ENCODE data around the gene HS6ST2.
A peak's percentile ranks its signal among the peaks of the same experiment; 100 is the strongest.
"Not testable (repeated sequence)": the region's sequence is repeated elsewhere in the genome, so short reads cannot be mapped to it uniquely, and the experiment has no call there.

The HS6ST2 gene

DNA sequence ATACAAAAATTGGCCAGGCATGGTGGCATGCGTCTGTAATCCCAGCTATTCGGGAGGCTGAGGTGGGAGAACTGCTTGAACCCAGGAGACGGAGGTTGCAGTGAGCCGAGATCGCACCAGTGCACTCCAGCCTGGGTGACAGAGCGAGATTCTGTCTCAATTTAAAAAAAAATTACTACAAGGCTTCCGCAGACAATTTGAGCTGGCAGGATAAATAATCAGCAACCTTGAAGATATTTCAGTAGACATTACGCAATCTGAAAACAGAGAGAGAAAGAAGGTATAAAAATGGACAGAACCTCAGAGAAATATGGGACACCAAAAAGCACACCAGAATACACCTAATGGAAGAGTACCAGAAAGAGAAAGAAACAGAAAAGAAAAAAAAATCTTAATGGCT, 25.3 kb downstream of the HS6ST2 start:
- DNase-seq = no peak

- no peak for DNase-seq
These were observed 34.0 kb downstream of the HS6ST2 start for GRCh38 chrX:132924426-132924825.

DNA sequence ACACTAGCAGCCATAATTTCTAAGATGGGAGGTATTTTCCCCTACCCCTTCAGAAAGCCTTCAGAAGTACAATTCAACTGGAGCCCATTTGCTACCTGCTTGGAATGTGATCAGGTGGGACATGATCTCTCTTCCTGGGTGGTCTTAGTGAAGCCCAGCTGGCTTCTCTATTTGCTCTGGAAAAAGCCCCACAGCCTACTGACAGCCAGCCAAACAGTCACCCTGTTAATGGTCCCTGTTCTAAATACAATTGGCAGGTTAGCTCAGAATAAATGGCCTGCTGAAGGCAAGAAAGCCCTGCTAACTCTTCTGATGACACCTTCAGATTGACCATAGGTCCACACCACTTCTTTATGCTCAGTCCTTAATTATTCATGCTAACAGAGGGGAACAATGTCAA, 39.9 kb downstream of the HS6ST2 start:
- DNase-seq = no peak

DNA sequence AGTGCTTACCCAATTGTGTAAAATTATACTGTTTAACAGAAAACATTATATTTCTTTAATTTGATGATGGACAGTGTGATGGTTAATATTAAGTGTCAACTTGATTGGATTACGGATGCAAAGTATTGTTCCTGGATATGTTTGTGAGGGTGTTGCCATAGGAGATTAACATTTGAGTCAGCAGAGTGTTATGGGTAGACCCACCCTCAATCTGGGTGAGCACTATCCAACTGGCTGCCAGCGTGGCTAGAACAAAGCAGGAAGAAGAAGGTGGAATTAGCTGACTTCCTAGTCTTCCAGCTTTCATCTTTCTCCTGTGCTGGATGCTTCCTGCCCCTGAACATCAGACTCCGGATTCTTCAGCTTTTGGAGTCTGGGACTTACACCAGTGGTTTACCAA, 42.1 kb downstream of the HS6ST2 start:
- DNase-seq = no peak

- DNase-seq = peak; percentile 11
These were observed 48.8 kb downstream of the HS6ST2 start for GRCh38 chrX:132909643-132910042.

- DNase-seq = peak; percentile 78
These were observed 49.5 kb downstream of the HS6ST2 start for GRCh38 chrX:132908891-132909290.

GRCh38 chrX:132900633-132901293, 57.7 kb downstream of the HS6ST2 start:
- DNase-seq = no peak

GRCh38 chrX:132887569-132887968, 70.9 kb downstream of the HS6ST2 start:
- no peak for DNase-seq

DNA sequence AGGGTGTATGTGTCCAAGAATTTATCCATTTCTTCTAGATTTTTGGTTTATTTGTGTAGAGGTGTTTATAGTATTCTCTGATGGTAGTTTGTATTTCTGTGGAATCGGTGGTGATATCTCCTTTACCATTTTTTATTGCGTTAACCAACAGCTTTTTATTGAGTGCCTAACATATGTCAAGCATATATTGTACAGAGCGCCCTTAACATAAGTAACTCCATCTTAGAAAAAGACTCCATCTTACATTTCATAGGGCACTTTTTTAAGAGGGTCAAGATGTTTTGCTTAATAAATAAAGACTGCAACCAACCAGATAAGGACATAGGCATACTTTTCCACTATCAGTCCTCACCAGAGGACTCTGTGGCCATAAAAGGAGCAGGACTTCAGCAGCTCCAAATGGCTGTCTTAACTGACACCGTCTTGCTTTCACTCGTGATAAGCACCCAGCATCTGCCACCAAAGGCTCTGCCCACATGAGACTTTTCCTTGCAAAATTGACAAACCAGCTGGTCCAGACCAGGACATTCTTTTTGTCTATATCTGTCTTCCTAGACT, 75.0 kb downstream of the HS6ST2 start:
- DNase-seq = no peak

- not testable (repeated sequence) for DNase-seq
These were observed 77.7 kb downstream of the HS6ST2 start for GRCh38 chrX:132880753-132881152.

DNA sequence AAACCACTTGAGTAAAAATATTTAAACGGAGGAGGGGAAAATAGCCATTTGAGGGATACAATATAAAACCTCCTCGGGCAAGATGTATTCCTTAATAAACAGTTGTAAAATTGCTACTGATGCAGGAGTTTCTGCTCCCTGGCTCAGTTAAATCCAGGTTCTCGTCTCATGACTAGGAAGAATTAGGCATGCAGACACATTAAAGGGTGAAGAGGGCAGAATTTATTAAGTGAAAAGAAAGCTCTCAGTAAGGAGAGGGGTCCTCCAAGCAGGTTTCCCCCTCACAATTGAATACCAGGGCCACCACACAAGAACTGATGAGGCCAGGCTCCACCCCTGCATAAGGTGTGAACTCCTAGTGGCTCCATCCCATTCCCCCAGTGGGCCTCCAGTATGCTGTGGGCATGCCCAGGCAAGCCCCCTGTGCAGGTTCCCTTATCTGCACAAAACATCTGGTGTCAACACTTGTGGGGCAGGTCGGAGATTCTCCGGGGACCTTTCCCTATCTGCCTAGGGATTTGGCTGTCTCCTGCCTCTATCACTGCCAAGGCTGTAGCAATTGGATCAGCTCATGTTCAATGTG, 80.4 kb downstream of the HS6ST2 start:
- DNase-seq = no peak

DNA sequence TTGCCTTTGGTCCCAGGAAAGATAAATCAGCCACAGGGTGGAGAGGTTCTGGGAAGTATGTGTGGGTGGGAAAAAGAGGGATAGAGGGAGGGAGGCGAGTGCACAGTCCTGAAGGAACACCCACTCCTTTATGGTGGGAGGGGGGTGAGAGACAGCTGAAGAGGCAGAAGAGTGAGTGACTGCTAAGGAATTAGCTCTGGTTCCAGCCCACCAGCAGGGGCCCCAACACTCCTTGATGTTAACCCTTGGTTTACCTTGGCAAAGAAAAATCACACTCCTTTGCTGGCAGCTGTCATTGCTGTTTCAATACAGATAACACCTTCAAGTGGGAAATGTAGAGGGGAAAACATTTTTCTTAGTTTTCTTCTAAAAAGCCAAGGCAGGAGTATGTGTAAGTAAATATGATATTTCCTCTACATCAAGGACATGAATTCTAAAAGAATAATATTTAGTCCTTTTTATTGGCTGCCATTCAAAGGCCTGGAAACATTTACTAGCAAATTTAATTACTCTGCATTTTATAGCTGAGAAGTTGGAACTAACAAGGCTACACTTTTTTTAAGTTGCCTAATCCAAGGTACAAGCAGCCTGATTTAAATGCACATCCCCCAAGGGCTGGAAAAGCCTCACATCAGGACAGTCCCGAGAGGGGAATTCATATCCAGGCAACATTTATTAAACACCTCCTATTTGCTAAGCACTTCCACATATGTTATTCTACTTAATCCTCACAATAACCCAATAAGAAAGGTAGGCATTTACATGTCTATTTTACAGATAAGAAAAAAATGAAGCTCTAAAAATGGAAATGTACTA, 81.7 kb downstream of the HS6ST2 start:
- DNase-seq = peak; percentile 15

DNA sequence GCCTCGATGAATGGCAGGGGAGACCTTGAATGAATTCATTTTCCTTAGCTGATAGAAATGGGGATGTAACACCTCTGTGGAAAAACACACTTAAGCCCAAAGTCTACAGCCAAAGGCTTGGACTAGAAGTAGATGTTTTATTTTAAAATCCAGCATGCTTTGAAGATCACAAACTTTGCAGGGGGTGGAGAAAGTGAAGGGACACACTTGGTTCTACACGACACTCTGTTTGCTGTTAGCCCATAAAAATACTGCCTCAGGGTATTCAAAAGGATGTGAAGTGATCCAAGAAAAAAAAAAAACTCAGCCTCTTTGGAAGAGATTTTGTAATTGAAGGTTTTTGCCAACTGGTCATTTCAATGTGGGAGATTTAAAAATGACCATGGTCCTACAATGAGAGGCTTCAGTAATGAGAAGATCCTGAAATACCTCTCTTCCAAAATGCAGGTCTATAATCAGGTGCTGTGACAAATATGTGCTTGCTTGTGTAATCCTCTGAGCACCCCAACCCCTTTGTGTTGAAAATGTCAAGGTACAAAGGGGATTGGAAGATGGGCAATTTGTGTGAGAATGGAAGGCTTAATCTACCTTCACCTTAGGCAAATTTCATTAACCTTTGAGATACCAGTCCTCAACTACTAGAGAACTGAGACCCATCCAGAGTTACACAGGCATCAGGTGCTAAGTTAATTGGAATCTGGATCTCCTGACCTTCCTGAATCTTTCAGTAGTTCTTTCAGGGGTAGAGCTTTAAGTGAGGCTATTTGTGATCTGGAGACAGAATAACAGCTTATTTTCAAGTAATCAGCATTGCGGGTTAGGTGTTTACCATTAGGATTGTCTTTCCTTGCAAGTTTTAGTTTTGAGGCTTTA, 82.5 kb downstream of the HS6ST2 start:
- no peak for DNase-seq

DNA sequence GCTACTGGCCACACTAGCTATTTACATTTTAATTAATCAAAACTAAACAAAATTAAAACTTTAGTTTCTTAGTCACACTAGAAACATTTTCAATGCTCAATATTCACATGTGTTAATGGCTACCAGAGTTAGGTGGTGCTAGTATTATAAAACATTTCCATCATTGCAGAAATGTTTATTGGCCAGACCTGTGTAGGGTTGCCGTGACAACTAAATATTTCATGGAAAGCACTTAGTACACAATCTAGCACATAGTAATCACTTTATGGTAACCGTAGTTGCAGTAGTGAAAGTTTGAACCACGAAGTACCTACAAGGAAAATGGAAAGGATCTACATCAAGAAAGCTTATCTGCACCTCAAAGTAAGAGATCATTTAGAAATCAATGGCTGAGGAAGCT, 95.9 kb downstream of the HS6ST2 start:
- DNase-seq = no peak

DNA sequence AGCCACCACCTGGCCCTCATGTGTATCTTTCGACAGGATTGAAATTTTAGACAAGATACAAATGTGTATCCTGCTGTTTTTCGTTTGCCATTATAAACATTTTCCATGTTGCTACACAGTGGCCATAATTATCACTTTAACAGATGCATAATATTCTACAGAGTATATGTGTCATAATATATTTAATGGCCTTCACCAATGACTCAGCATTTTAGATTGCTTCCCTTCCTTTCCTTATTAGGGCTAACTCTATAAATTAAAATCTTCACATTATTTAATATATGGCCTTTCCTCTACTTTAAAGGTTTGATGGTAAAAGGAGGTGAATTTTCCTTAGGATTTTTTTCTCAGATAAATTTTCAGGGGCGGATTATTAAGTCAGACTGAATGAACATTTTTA, 97.4 kb downstream of the HS6ST2 start:
- no peak for DNase-seq

DNA sequence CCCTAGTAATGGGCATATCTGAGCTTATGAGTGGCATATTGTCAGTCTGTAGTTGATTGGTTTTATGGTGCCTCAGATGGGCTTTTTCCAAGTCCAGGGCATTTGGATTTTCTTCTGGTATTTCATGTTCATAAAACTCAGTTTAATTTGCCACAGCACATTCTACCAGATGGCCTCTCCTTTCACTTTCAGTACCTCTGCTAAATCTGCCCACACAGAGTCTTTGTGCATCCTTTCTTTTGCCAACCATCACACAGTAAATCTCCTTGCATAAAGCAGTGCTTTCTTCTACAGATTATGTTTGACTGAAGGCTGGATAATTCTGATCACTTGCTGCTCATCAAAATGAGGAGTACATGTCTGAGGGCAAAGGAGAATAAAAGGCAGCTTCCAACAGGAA, 98.2 kb downstream of the HS6ST2 start:
- DNase-seq = no peak

GRCh38 chrX:132858018-132858417, 100.4 kb downstream of the HS6ST2 start:
- DNase-seq = no peak

DNA sequence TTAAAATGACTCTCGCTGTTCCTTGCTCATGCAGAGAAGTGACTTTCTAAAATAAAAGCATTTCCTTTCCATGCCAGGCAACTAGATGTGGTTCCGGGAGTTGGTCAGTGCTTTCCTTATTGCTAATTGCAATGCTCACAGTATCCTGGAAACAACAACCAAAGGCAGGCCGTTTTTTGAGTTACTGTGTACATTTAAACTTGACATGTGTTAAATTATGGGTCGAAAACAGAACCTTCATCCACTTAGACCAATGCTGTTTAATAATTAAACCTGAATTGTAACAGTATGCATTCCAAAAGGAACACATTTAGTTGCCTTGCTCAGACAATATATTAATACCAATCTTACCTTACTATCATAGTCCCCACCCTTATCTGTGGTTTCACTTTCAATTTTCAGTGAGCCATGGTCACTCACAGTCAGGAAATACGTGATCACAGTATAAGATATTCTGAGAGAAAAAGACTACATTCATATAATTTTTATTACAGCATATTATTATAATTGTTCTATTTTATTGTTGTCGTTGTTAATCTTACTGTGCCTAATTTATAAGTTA, 102.6 kb downstream of the HS6ST2 start:
- no peak for DNase-seq

GRCh38 chrX:132853040-132853439, 105.4 kb downstream of the HS6ST2 start:
- no peak for DNase-seq

DNA sequence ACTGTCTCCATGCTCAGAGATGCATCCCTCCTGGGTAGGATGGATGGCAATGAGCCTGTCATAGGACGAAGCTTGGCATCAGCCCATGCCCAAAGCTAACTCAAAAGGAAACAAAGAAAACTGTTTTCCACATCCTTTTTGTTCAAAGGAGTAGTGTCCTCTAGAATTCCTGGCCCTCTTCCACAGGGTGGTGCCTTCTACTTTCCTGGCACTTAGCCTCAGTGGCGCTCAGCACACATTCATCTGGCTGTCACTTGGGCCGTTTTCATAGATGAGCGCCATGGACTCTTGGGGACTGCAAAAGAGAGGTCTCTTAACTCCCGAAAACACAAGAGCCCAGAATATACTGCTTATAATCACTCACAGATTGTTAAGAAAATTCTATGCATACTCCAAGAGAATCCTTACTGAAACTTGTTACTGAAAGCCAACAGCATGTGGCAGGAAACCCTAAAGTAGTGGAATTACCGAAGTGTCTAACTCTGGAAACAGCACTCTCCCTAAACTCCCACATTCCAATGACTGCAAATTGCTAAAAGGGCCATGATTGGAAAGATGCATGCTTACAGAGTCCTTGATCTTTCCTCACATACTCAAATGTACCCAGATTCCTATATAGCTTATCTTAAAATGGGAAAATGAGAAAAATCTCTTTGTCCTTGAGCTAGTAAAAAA, 110.0 kb downstream of the HS6ST2 start:
- no peak for DNase-seq

DNA sequence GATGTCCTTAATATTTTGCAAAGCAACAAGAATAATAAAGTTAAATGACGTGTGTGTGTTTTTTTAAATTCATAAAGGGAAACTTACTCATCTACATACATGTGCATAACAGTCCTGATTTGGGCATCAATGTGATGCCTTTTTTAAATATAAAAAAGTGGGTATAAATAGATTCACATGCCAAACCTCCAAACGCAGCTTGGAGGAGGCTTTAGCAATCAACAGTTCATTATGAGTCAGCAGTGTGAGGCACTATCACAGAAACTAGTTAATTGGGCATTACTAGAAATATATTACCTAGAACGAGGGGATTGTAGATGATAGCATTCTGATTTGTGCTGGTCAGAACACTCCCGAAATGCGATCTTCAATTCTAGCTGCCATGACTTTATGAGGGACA, 115.1 kb downstream of the HS6ST2 start:
- DNase-seq = no peak

Data from eye (tissue), 1 donor.